ENCODE measurements around the gene CHRNE. TPM values are rescaled to one million over a fixed set of nuclear protein-coding genes. Genes with fewer than 3 reads are reported as not detected.

CHRNE gene
- total RNA-seq, 2 experiments from 2014 or later: 3.2 to 3.7 TPM

DNA sequence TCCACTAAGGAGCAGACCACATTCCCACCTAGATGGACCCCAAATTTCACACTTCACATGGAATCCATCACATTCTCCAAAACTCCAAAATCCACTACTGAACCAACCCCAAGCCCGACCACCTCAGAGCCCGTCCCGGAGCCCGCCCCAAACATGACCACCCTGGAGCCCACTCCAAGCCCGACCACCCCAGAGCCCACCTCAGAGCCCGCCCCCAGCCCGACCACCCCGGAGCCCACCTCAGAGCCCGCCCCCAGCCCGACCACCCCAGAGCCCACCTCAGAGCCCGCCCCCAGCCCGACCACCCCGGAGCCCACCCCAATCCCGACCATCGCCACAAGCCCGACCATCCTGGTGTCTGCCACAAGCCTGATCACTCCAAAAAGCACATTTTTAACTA, 30.7 kb upstream of the CHRNE start:
- POLR2A ChIA-PET: interaction anchor here (1.3 kb wide), 1 partner anchor 34 kb away, joined by 10 read pairs; the partner anchor contains the start of gene SPAG7
- intact Hi-C loops (cut with DNase I, micrococcal nuclease): no loop called here
- peaks cover 29% of the 10 kb centered on the region for H3K36me3 Mint-ChIP-seq (ENCODE audit: low read depth)

DNA sequence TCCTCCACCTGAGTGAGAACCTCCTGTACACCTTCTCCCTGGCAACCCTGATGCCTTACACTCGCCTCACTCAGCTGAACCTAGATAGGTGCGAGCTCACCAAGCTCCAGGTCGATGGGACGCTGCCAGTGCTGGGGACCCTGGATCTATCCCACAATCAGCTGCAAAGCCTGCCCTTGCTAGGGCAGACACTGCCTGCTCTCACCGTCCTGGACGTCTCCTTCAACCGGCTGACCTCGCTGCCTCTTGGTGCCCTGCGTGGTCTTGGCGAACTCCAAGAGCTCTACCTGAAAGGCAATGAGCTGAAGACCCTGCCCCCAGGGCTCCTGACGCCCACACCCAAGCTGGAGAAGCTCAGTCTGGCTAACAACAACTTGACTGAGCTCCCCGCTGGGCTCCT, 29.9 kb upstream of the CHRNE start:
- peak in 1 of 14 experiments; percentile 10 for DNase-seq
- no peak overlapping the region for H3K27ac ChIP-seq (ENCODE audit: low read depth in 1 of 2, low read length in 2 of 2)
- Mint-ChIP-seq H3K27me3 (no peaks in the 10 kb centered on the region), H3K36me3 (ENCODE audit: low read depth) (peaks cover 29% of the 10 kb centered on the region), H3K27ac (no peak overlapping the region), H3K4me1 (ENCODE audit: low read depth) (peaks cover 18% of the 10 kb centered on the region), H3K4me3 (no peak overlapping the region), H3K9me3 (no peaks in the 10 kb centered on the region)
- peaks cover 14% of the 10 kb centered on the region for H3K36me3 ChIP-seq (ENCODE audit: insufficient read depth, low read length)
- H3K4me1 ChIP-seq (ENCODE audit: insufficient read depth, low read length): peaks cover 17% of the 10 kb centered on the region
- TF ChIP-seq, protein P1, sequence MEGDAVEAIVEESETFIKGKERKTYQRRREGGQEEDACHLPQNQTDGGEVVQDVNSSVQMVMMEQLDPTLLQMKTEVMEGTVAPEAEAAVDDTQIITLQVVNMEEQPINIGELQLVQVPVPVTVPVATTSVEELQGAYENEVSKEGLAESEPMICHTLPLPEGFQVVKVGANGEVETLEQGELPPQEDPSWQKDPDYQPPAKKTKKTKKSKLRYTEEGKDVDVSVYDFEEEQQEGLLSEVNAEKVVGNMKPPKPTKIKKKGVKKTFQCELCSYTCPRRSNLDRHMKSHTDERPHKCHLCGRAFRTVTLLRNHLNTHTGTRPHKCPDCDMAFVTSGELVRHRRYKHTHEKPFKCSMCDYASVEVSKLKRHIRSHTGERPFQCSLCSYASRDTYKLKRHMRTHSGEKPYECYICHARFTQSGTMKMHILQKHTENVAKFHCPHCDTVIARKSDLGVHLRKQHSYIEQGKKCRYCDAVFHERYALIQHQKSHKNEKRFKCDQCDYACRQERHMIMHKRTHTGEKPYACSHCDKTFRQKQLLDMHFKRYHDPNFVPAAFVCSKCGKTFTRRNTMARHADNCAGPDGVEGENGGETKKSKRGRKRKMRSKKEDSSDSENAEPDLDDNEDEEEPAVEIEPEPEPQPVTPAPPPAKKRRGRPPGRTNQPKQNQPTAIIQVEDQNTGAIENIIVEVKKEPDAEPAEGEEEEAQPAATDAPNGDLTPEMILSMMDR (IDR thresholded peaks at IDR 0.05): no peak
- no peaks in the 10 kb centered on the region for H3K9me3 ChIP-seq (ENCODE audit: control insufficient read depth in 1 of 2, insufficient read depth in 1 of 2, low read length in 2 of 2)
- ChIA-PET POLR2A (no interaction called here), CTCF (no interaction called here)
- H3K27me3 ChIP-seq (ENCODE audit: control insufficient read depth in 1 of 2, insufficient read depth in 2 of 2, low read length in 2 of 2): no peaks in the 10 kb centered on the region
- no peak for ATAC-seq (ENCODE audit: poor library complexity)
- intact Hi-C loops (cut with DNase I, micrococcal nuclease): no loop called here
- no peak overlapping the region for H3K4me3 ChIP-seq (ENCODE audit: low read length)

More for the DNA sequence above, 30.7 kb upstream of the CHRNE start:
- DNase-seq: no peak
- peaks cover 22% of the 10 kb centered on the region for H3K4me1 Mint-ChIP-seq (ENCODE audit: low read depth)
- H3K4me3 Mint-ChIP-seq: no peak overlapping the region
- ATAC-seq (ENCODE audit: poor library complexity): no peak
- CTCF ChIA-PET: no interaction called here
- no peaks in the 10 kb centered on the region for H3K9me3 Mint-ChIP-seq
- Histone ChIP-seq H3K9me3 (ENCODE audit: control insufficient read depth in 1 of 2, insufficient read depth in 1 of 2, low read length in 2 of 2) (no peaks in the 10 kb centered on the region), H3K4me1 (ENCODE audit: insufficient read depth, low read length) (peaks cover 26% of the 10 kb centered on the region), H3K27ac (ENCODE audit: low read depth in 1 of 2, low read length in 2 of 2) (no peak overlapping the region), H3K27me3 (ENCODE audit: control insufficient read depth in 1 of 2, insufficient read depth in 2 of 2, low read length in 2 of 2) (no peaks in the 10 kb centered on the region), H3K36me3 (ENCODE audit: insufficient read depth, low read length) (peaks cover 21% of the 10 kb centered on the region), H3K4me3 (ENCODE audit: low read length) (no peak overlapping the region)
- H3K27me3 Mint-ChIP-seq: no peaks in the 10 kb centered on the region
- TF ChIP-seq, protein P1 (IDR thresholded peaks at IDR 0.05): no peak
- H3K27ac Mint-ChIP-seq: peak overlapping the region; percentile 46

DNA sequence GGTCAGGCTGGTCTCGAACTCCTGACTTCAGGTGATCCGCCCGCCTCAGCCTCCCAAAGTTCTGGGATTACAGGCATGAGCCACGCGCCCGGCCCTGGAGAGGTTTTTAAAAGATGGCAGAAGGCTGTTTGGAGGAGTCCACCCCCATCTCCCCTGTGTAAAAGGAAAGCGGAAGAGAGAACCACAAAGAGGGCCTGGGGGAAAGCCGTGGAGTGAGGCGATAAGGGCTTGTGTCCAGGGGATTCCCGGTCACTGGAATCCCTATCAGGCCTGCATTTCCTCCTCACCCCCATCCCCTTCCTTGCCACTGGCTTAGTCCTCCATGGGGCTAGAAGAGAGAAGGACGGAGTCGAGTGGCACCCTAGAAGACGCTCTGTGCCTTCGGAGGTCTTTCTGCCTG, 29.1 kb upstream of the CHRNE start, which contains the start of gene GP1BA:
GP1BA (plus strand) TSS at position 315 of the 400 bp plus-strand sequence. CDS start 328 bp downstream, outside the sequence.
- no peak within 1 kb of the TSS for H3K27ac Mint-ChIP-seq
- TF ChIP-seq, protein P1 (IDR thresholded peaks at IDR 0.05): no peak
- no peak within 1 kb of the TSS for H3K4me3 Mint-ChIP-seq
- Histone ChIP-seq H3K4me3 (ENCODE audit: low read length) (no peak within 1 kb of the TSS), H3K36me3 (ENCODE audit: insufficient read depth, low read length) (peaks cover 6% of the 10 kb centered on the region), H3K27me3 (ENCODE audit: control insufficient read depth in 1 of 2, insufficient read depth in 2 of 2, low read length in 2 of 2) (no peaks in the 10 kb centered on the region), H3K9me3 (ENCODE audit: control insufficient read depth in 1 of 2, insufficient read depth in 1 of 2, low read length in 2 of 2) (no peaks in the 10 kb centered on the region), H3K4me1 (ENCODE audit: insufficient read depth, low read length) (peaks cover 16% of the 10 kb centered on the region), H3K27ac (ENCODE audit: low read depth in 1 of 2, low read length in 2 of 2) (no peak within 1 kb of the TSS)
- ATAC-seq (ENCODE audit: poor library complexity) (no peak), DNase-seq (no peak)
- peaks cover 18% of the 10 kb centered on the region for H3K4me1 Mint-ChIP-seq (ENCODE audit: low read depth)
- H3K27me3 Mint-ChIP-seq: no peaks in the 10 kb centered on the region
- POLR2A ChIA-PET: no interaction called here
- intact Hi-C loops (cut with DNase I, micrococcal nuclease): no loop called here
- CTCF ChIA-PET: no interaction called here
- no peaks in the 10 kb centered on the region for H3K9me3 Mint-ChIP-seq
- H3K36me3 Mint-ChIP-seq (ENCODE audit: low read depth): peaks cover 29% of the 10 kb centered on the region
